Measurements from ENCODE around the gene TLK1. TPM values are rescaled to one million over a fixed set of nuclear protein-coding genes. Genes with fewer than 3 reads are reported as not detected.

The TLK1 gene
- total and polyA plus RNA-seq, 2 donors (not counting 3 experiments of a cell fraction or from before 2014, with no cell fraction given): 5.8 to 62.7 TPM

- peaks cover 6% of the 10 kb centered on the region for H4K20me1 ChIP-seq (replicated peaks; ENCODE audit: control insufficient read depth, extremely low read depth, insufficient read depth, low read length)
- no peak overlapping the region for H3K9ac ChIP-seq (replicated peaks; ENCODE audit: extremely low read depth, insufficient read depth, low read length)
- FAIRE-seq (no peak), DNase-seq (ENCODE audit: low read depth, low spot score) (no peak)
- H3K4me2 ChIP-seq (ENCODE audit: insufficient read depth, low read length): no peak overlapping the region
- CTCF ChIA-PET: interaction anchor here (1.3 to 2.6 kb wide), 2 partner anchors 11 to 23 kb away, joined by 5 to 14 read pairs; no protein-coding TSS in a partner anchor
- H3K27ac ChIP-seq (ENCODE audit: insufficient read depth, low read depth, low read length): no peak overlapping the region
- H3K4me1 ChIP-seq (ENCODE audit: control insufficient read depth, extremely low read depth, insufficient read depth, low read length): no peaks in the 10 kb centered on the region
- no peaks in the 10 kb centered on the region for H3K27me3 ChIP-seq (ENCODE audit: control insufficient read depth in 2 of 2, insufficient read depth in 2 of 2, low read length in 2 of 2)
- no peaks in the 10 kb centered on the region for H3K36me3 ChIP-seq (ENCODE audit: control insufficient read depth in 2 of 2, extremely low read depth in 1 of 2, insufficient read depth in 2 of 2, low read length in 2 of 2)
- dilution Hi-C loops (cut with MboI; ENCODE audit: extremely low pct_ligation_motif_present, low sequenced_read_pairs) (no loop called here), intact Hi-C loops (cut with micrococcal nuclease) (no loop called here)
- H3K9me3 ChIP-seq (replicated peaks; ENCODE audit: control insufficient read depth, insufficient read depth, low read length): no peaks in the 10 kb centered on the region
- no peak for TF ChIP-seq JUN (IDR thresholded peaks at IDR 0.05; ENCODE audit: borderline replicate concordance, insufficient read depth, insufficient read length, low read depth)
- no peak for TF ChIP-seq EZH2 (IDR thresholded peaks at IDR 0.05; ENCODE audit: borderline replicate concordance, low read depth, low read length, severe bottlenecking)
- no peak for TF ChIP-seq MAX (IDR thresholded peaks at IDR 0.05; ENCODE audit: insufficient read depth, insufficient read length)
- TF ChIP-seq GATA2 (IDR thresholded peaks at IDR 0.05; ENCODE audit: insufficient read depth, insufficient read length, low read depth, low read length): no peak
- no peak for TF ChIP-seq POLR2AphosphoS5 (IDR thresholded peaks at IDR 0.05; ENCODE audit: insufficient read depth, low read depth, low read length)
- no peak for TF ChIP-seq CTCF (IDR thresholded peaks at IDR 0.05; ENCODE audit: extremely low read depth in 1 of 2, insufficient read depth in 1 of 2, low read depth in 1 of 2, low read length in 2 of 2)
- TF ChIP-seq MYC (IDR thresholded peaks at IDR 0.05; ENCODE audit: low read depth, low read length): no peak
- no peak for TF ChIP-seq POLR2A (IDR thresholded peaks at IDR 0.05; ENCODE audit: low read depth, low read length)
- TF ChIP-seq FOS (IDR thresholded peaks at IDR 0.05; ENCODE audit: borderline replicate concordance, insufficient read depth, low read length): no peak
- no peaks in the 10 kb centered on the region for H3K9me1 ChIP-seq (replicated peaks; ENCODE audit: control insufficient read depth, extremely low read depth, insufficient read depth, low read length)
- H3K79me2 ChIP-seq (ENCODE audit: control insufficient read depth, insufficient read depth, low read length): peaks cover 95% of the 10 kb centered on the region
- POLR2A ChIA-PET: no interaction called here
- no peak overlapping the region for H3K4me3 ChIP-seq (replicated peaks in 1 of 3; ENCODE audit: insufficient read depth in 1 of 3, low read depth in 1 of 3, low read length in 3 of 3)
- H2AFZ ChIP-seq (ENCODE audit: low read depth, low read length): no peak overlapping the region
- no TSS peak for BruUV-seq (replicated peaks)
Measured at GRCh38 chr2:171136024-171136423, 24.7 kb downstream of the TLK1 start.

Data from endothelial cell of umbilical vein (primary cell).